Breast epithelium (tissue), 3 donors: Measurements from ENCODE around the gene TTC28.

Experiments used
- POLR2A ChIP-seq: fragments of 450-650 bp; IDR thresholded peaks from one replicate; pipeline ENCODE4 v1.6.1; 2016; ENCODE audit warnings: antibody characterized with exemption, mild to moderate bottlenecking, moderate library complexity
- POLR2AphosphoS5 ChIP-seq, 3 donors: sonication (generic); formaldehyde crosslinking; IDR thresholded peaks; one replicate each; pipeline ENCODE4 v1.6.1; 2017; ENCODE audit warnings: antibody characterized with exemption in 3 of 3
- TF ChIP-seq, protein P1 (sequence below), 3 donors: fragments of 450-650 bp; IDR thresholded peaks; one replicate each; pipeline ENCODE4 v1.5.1; 2016 to 2017; ENCODE audit warnings: antibody characterized with exemption in 3 of 3, mild to moderate bottlenecking in 3 of 3, moderate library complexity in 3 of 3

DNA sequence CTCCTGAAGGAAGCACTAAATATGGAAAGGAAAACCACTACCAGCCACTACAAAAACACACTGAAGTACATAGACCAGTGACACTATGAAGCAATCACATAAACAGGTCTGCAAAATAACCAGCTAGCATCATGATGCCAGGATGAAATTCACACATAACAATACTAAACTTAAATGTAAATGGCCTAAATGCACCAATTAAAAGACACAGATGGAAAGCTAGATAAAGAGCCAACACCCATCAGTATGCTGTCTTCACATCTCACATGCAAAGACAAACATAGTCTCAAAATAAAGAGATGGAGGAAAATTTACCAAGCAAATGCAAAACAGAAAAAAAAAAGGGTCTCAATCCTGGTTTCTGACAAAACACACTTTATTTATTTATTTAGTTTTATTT is 171.7 kb downstream of the TTC28 start:
- TF ChIP-seq, protein P1, sequence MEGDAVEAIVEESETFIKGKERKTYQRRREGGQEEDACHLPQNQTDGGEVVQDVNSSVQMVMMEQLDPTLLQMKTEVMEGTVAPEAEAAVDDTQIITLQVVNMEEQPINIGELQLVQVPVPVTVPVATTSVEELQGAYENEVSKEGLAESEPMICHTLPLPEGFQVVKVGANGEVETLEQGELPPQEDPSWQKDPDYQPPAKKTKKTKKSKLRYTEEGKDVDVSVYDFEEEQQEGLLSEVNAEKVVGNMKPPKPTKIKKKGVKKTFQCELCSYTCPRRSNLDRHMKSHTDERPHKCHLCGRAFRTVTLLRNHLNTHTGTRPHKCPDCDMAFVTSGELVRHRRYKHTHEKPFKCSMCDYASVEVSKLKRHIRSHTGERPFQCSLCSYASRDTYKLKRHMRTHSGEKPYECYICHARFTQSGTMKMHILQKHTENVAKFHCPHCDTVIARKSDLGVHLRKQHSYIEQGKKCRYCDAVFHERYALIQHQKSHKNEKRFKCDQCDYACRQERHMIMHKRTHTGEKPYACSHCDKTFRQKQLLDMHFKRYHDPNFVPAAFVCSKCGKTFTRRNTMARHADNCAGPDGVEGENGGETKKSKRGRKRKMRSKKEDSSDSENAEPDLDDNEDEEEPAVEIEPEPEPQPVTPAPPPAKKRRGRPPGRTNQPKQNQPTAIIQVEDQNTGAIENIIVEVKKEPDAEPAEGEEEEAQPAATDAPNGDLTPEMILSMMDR (IDR thresholded peaks at IDR 0.05): no peak
- TF ChIP-seq POLR2A (no peak), POLR2AphosphoS5 (IDR thresholded peaks at IDR 0.05) (no peak)
